Caco-2 (cell line): ENCODE data around the gene ABL2. TPM values are rescaled to one million over a fixed set of nuclear protein-coding genes. Genes with fewer than 3 reads are reported as not detected.

Source experiments
- BruUV-seq: library from RNA; stranded (reverse); fragments of 400-500 nt; replicated peaks from 2 replicates; lab custom pipeline; 2021; lab: Mats Ljungman, UMichigan
- CTCF ChIA-PET: fragments of 300-600 bp; sonication (Branson Sonifier 250); formaldehyde crosslinking; loops from one replicate; lab custom pipeline; 2022; ENCODE audit warnings: antibody characterized with exemption; lab: Charles Lee
- POLR2A ChIA-PET: fragments of 300-600 bp; sonication (Branson Sonifier 250); formaldehyde crosslinking; loops from one replicate; lab custom pipeline; 2022; ENCODE audit warnings: antibody characterized with exemption; lab: Charles Lee
- DNase-seq, 2 experiments: peaks; one replicate each; pipeline versions ENCODE4 v3.0.0 to v3.0.0-alpha.2; 2020 to 2022
- H3K27me3 ChIP-seq: replicated peaks from 2 replicates; pipeline ENCODE4 v1.6.0; 2011; ENCODE audit warnings: low read length; ENCODE audit not compliant: control insufficient read depth, insufficient read depth
- H3K36me3 ChIP-seq: 2 replicates; pipeline ENCODE4 v1.5.1; 2011; ENCODE audit warnings: low read length; ENCODE audit not compliant: control insufficient read depth, insufficient read depth
- H3K4me1 ChIP-seq: fragments of 250-450 bp; sonication (Bioruptor Pico); 2 replicates; pipeline ENCODE4 v1.5.1; 2020; ENCODE audit warnings: mild to moderate bottlenecking
- H3K4me3 ChIP-seq: 2 replicates; pipeline ENCODE4 v1.5.1; 2011; ENCODE audit warnings: low read depth, mild to moderate bottlenecking, control low read depth, low read length
- H3K9me3 ChIP-seq: fragments of 250-450 bp; sonication (Bioruptor Pico); 2 replicates; pipeline ENCODE4 v1.5.1; 2020; ENCODE audit warnings: mild to moderate bottlenecking, moderate library complexity
- H3K27ac Mint-ChIP-seq: one replicate; pipeline ENCODE4 v1.8.0; 2022; ENCODE audit warnings: mixed read lengths; ENCODE audit not compliant: unreplicated experiment
- H3K27me3 Mint-ChIP-seq: one replicate; pipeline ENCODE4 v1.8.0; 2022; ENCODE audit warnings: mixed read lengths; ENCODE audit not compliant: insufficient read depth, unreplicated experiment
- H3K36me3 Mint-ChIP-seq: one replicate; pipeline ENCODE4 v1.8.0; 2022; ENCODE audit warnings: mild to moderate bottlenecking, mixed read lengths; ENCODE audit not compliant: insufficient read depth, unreplicated experiment
- H3K4me1 Mint-ChIP-seq: one replicate; pipeline ENCODE4 v1.8.0; 2022; ENCODE audit warnings: low read depth, mixed read lengths; ENCODE audit not compliant: unreplicated experiment
- H3K4me3 Mint-ChIP-seq: one replicate; pipeline ENCODE4 v1.8.0; 2022; ENCODE audit warnings: mild to moderate bottlenecking, moderate library complexity, mixed read lengths; ENCODE audit not compliant: unreplicated experiment
- H3K9me3 Mint-ChIP-seq: one replicate; pipeline ENCODE4 v1.8.0; 2022; ENCODE audit warnings: mixed read lengths; ENCODE audit not compliant: unreplicated experiment
- CTCF ChIP-seq, 2 experiments: fragments of 200-600 bp in 1 of 2; IDR thresholded peaks; 1 replicate in 1 of 2; 2 replicates in 1 of 2; pipeline versions ENCODE4 v1.5.1 to v1.8.0; 2011 to 2022; ENCODE audit warnings: antibody characterized with exemption in 1 of 2, control low read depth in 1 of 2, inconsistent platforms in 1 of 2, low read depth in 1 of 2, low read length in 1 of 2, mild to moderate bottlenecking in 1 of 2, moderate library complexity in 1 of 2; ENCODE audit not compliant: insufficient read depth in 1 of 2, severe bottlenecking in 1 of 2, unreplicated experiment in 1 of 2
- intact Hi-C: fragments of 100-400 bp; cut with micrococcal nuclease; formaldehyde crosslinking; loops from one replicate; pipeline ENCODE4 v1.10.0; 2022; ENCODE audit not compliant: unreplicated experiment
- total RNA-seq: library from RNA; stranded (reverse); gene quantifications from 2 replicates; pipeline ENCODE4 v1.2.3, GENCODE V29; 2022

The ABL2 gene
- total RNA-seq, 1 experiment from 2014 or later = 21.6 TPM

- H3K27ac Mint-ChIP-seq = no peak overlapping the region
- H3K9me3 Mint-ChIP-seq = no peaks in the 10 kb centered on the region
- no TSS peak for BruUV-seq
- peaks cover 3% of the 10 kb centered on the region for H3K36me3 ChIP-seq
- no peaks in the 10 kb centered on the region for H3K27me3 Mint-ChIP-seq
- no peaks in the 10 kb centered on the region for H3K27me3 ChIP-seq
- H3K4me3 ChIP-seq = no peak overlapping the region
- peaks cover 45% of the 10 kb centered on the region for H3K36me3 Mint-ChIP-seq
- ChIA-PET POLR2A (no interaction called here), CTCF (no interaction called here)
- H3K4me1 Mint-ChIP-seq = no peaks in the 10 kb centered on the region
- DNase-seq = peak in 1 of 2 experiments; percentile 8
- H3K4me1 ChIP-seq = no peaks in the 10 kb centered on the region
- intact Hi-C loops = loop anchor here (10.0 kb wide), 1 partner anchor 355 kb away; no protein-coding TSS in a partner anchor
- H3K9me3 ChIP-seq = no peaks in the 10 kb centered on the region
- no peak for TF ChIP-seq CTCF (IDR thresholded peaks at IDR 0.05; ENCODE audit: insufficient read depth in 1 of 2, low read depth in 1 of 2, low read length in 1 of 2, severe bottlenecking in 1 of 2, unreplicated experiment in 1 of 2)
- no peak overlapping the region for H3K4me3 Mint-ChIP-seq
Observed at GRCh38 chr1:179089827-179090482, 139.5 kb downstream of the ABL2 start.

- H3K4me3 ChIP-seq = no peak overlapping the region
- no peaks in the 10 kb centered on the region for H3K27me3 ChIP-seq
- BruUV-seq = no TSS peak
- no peak for TF ChIP-seq CTCF (IDR thresholded peaks at IDR 0.05; ENCODE audit: insufficient read depth in 1 of 2, low read depth in 1 of 2, low read length in 1 of 2, severe bottlenecking in 1 of 2, unreplicated experiment in 1 of 2)
- H3K36me3 ChIP-seq = peaks cover 2% of the 10 kb centered on the region
- no peak for DNase-seq
- Mint-ChIP-seq H3K36me3 (peaks cover 37% of the 10 kb centered on the region), H3K4me3 (no peak overlapping the region), H3K9me3 (no peaks in the 10 kb centered on the region), H3K27ac (no peak overlapping the region), H3K4me1 (no peaks in the 10 kb centered on the region), H3K27me3 (no peaks in the 10 kb centered on the region)
- POLR2A ChIA-PET = no interaction called here
- intact Hi-C loops = loop anchor here (10.0 kb wide), 1 partner anchor 357 kb away; no protein-coding TSS in a partner anchor
- CTCF ChIA-PET = interaction anchor here (0.6 kb wide), 1 partner anchor 146 kb away, joined by 3 read pairs; no protein-coding TSS in a partner anchor
- H3K4me1 ChIP-seq = no peaks in the 10 kb centered on the region
- H3K9me3 ChIP-seq = no peaks in the 10 kb centered on the region
Observed at GRCh38 chr1:179087665-179088064, 141.8 kb downstream of the ABL2 start.

- no peak for DNase-seq
- H3K4me1 Mint-ChIP-seq = peaks cover 9% of the 10 kb centered on the region
- no peaks in the 10 kb centered on the region for H3K9me3 Mint-ChIP-seq
- intact Hi-C loops = loop anchor here (2.0 to 10.0 kb wide), 3 partner anchors 361 to 1411 kb away; no protein-coding TSS in a partner anchor
- POLR2A ChIA-PET = no interaction called here
- peaks cover 27% of the 10 kb centered on the region for H3K36me3 Mint-ChIP-seq
- H3K4me3 Mint-ChIP-seq = peak overlapping the region; percentile 45
- Histone ChIP-seq H3K27me3 (no peaks in the 10 kb centered on the region), H3K9me3 (no peaks in the 10 kb centered on the region), H3K4me1 (peaks cover 5% of the 10 kb centered on the region; the same call in 1 of the 2 replicates), H3K4me3 (no peak overlapping the region), H3K36me3 (no peaks in the 10 kb centered on the region; the same call in 1 of the 2 replicates)
- BruUV-seq = no TSS peak
- no peak overlapping the region for H3K27ac Mint-ChIP-seq
- no peak for TF ChIP-seq CTCF (IDR thresholded peaks at IDR 0.05; ENCODE audit: insufficient read depth in 1 of 2, low read depth in 1 of 2, low read length in 1 of 2, severe bottlenecking in 1 of 2, unreplicated experiment in 1 of 2)
- H3K27me3 Mint-ChIP-seq = no peaks in the 10 kb centered on the region
- CTCF ChIA-PET = interaction anchor here (1.0 kb wide), 1 partner anchor 210 kb away, joined by 3 read pairs; the partner anchor contains the start of gene SOAT1
Observed at GRCh38 chr1:179083533-179083932, 145.9 kb downstream of the ABL2 start.
